HG02623 (cell line): Measurements from ENCODE around the gene DRAM1.
"Not testable (repeated sequence)": the region's sequence is repeated elsewhere in the genome, so short reads cannot be mapped to it uniquely, and the experiment has no call there.

Experiments
- ATAC-seq: cut with Tn5 transposase; IDR thresholded peaks from one replicate; pipeline ENCODE4 v1.9.1; 2021; ENCODE audit warnings: moderate library complexity; ENCODE audit not compliant: unreplicated experiment

The DRAM1 gene

DNA sequence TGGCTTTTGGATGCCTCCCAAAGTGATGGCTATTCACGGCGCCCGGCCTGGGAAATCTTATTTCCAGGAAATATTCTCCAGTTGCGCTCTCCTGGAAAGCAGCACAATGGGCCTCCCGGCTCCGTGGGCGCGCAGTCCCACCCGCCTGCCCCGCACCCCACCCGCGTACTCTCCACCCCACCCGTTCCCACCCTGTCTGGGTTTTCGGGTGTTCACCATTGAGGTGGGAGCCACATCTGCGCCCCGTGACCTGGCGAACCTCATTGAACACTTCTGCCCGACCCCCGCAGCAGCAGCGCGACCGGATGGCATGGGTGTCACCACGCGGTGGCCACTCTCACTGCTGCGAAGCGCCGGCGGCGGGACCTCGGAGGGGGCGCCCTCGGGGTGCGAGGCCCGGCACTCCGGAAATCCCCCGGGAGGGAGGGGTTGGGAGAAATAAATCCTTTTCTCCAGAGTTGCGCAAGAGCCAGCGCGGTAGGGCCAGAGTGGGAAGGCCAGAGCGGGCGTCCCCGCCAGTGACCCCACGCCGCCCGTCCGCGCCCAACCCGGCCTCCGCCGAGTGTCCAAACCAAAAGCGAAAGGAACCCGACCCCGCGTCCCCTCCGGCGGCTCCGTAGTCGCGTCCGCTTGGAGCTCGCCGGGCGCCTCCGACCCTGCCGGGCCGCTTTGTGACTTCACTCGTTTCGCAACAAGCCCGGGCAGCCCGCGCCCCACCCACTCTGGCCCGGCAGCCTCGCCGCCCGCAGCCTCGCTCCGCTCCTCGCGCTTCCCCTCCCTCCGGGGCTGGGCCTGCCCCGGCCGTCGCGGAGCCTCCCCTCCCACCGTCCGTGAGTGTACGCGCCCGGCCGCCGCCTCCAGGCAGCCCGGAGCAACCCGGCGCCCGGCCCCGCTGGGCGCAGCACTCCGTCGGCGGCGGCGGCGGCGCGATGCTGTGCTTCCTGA lies at the start of gene DRAM1:
Gene DRAM1 (plus strand): TSS at position 720 of the 945 bp plus-strand sequence. CDS start 210 bp downstream, at position 930.
- ATAC-seq, result peak; percentile 74

- ATAC-seq, result no peak
Measured at GRCh38 chr12:101828463-101829196, 48.8 kb upstream of the DRAM1 start.

GRCh38 chr12:101829639-101830366 lies 47.6 kb upstream of the DRAM1 start:
- no peak for ATAC-seq

DNA sequence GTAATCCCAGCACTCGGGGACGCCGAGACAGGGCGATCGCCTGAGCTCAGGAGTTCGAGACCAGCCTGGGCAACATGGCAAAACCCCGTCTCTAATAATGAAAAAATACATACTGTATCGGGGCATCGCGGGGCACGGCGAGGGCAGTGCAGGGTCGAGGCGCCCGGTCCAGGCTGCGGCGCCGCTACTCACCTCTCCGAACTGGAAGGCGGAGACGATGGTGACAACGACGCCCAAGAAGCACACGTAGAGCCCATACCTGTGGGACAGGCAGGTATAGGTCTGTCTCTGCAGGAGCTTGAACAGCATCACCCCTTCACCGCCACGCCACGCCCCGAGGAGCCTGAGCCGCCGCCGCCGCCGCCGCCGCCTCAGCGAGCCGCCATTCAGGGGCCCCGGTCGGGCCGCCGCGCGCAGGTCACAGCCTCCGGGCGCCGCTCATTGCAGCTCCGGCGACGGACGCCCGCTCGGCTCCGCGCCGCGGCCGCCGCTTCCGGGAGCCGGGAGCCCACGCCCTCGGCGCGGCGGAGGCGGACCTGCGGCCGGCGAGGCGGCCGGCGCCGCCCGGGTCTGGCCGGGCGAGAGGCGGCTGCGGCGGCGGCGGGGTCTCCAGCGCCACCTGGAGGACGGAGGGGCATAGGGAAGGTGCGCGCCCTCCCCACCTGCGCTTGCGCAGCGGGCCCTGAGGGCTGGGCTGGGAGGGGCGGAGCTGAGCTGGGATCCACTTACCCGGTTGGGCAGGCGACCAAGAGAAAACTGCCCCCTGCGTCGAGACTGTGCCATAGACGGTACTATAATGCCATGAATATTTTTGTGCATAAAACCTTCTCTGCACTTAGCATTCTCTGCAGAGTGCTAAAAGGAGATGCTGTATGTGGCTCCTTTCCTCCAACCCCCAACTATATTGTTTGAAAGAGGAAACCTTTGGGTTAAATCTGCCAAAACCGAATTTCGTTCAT lies 46.7 kb upstream of the DRAM1 start, which contains the start of gene GNPTAB:
Gene GNPTAB (minus strand): TSS at position 593 of the 959 bp plus-strand sequence. CDS start 284 bp downstream, at position 309.
- ATAC-seq, result peak; percentile 84

DNA sequence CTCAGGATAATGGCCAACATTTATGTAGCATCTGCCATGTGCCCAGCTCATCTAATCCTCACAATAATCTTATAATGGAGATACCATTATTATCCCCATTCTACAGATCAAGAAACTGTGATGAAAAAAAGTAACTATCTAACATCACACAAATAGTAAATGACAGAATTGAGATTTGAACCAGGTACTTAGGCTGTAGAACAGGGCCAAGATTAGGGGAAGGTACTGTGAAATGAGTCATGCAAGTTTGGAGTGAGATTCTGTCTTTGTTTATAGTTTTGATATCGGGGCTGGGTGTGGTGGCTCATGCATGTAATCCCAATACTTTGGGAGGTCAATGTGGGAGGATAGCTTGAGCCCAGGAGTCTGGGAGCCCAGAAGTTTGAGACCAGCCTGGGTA lies 45.4 kb upstream of the DRAM1 start:
- no peak for ATAC-seq

GRCh38 chr12:101838628-101839323 lies 38.6 kb upstream of the DRAM1 start:
- ATAC-seq, result no peak

- ATAC-seq, result no peak
Measured at GRCh38 chr12:101839324-101840283, 37.8 kb upstream of the DRAM1 start.

DNA sequence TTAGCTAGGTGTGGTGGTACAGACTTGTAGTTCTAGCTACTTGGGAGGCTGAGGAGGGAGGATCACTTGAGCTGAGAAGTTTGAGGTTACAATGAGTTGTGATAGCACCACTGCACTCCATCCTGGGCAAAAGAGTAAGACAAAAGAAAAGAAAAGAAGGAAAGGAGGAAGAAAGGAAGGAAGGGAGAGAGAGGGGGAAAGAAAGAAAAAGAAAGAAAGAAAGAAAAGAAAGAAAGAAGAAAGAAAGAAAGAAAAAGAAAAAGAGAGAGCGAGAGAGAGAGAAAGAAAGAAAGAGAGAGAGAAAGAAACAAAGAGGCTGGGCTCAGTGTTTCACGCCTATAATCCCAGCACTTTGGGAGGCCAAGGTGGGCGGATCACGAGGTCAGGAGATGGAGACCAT lies 36.3 kb upstream of the DRAM1 start:
- ATAC-seq, result no peak

- no peak for ATAC-seq
Measured at GRCh38 chr12:101845137-101845711, 32.2 kb upstream of the DRAM1 start.

- no peak for ATAC-seq
Measured at GRCh38 chr12:101847325-101847724, 30.1 kb upstream of the DRAM1 start.

DNA sequence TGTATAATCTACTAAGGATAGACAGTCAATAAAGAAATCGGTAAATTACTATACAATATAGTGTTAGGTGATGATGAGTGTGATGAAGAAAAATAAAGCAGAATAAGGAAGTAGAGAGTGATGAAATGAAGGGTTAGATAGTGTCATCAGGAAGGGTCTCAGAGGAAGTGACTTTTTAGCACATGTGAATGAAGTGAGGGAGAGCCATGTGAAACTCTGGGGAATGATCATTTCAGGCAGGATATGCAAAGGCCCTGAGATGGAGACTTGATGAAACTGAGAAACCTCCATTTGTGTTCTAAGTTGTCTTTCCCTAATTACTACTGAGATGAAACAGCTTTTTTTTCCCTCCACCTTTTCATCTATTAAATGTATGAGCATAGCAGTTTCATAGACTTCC lies 27.2 kb upstream of the DRAM1 start:
- no peak for ATAC-seq

DNA sequence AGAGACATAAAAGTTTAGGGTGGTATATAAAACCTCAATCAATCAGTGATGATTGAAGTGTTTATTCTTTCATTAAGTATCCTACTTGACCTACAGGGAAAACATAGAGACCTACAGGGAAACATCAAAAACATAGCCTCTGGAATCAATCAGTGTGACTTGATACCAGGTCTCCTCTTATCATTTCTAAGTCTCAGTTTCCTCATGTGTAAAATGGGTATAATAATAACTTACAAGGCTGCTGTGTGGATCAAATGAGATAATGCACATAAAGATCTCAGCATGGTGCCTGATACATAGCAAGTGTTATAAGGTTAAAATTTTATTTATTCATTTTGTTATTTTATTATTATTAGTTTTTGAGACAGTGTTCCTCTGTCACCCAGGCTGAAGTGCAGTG lies 24.4 kb upstream of the DRAM1 start:
- no peak for ATAC-seq

- peak; percentile 52 for ATAC-seq
Measured at GRCh38 chr12:101854747-101855146, 22.6 kb upstream of the DRAM1 start.

DNA sequence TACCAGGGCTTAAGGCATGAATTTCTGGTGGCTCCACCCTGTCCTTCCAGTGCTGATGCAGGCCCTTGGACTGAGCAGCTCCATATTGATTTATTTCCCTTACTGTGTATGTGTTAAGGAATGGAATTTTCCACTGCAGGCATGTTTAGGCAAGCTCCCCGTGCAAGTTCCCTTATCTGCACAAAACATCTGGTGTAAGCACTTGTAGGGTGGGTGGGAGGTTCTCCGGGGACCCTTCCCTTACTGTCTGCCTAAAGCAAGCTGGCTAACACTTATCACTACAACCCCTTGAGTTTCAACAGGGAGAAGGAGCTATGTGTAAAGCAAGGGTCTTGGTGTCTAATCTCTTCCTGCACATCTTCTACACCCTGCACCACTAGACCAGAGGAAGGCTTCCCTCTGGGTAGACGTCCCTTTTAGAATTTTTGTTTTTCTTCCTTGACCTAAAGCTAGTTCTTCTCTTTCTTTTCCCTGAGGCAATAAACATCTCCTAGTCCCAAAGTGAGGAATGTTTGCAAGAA lies 22.0 kb upstream of the DRAM1 start:
- no peak for ATAC-seq

DNA sequence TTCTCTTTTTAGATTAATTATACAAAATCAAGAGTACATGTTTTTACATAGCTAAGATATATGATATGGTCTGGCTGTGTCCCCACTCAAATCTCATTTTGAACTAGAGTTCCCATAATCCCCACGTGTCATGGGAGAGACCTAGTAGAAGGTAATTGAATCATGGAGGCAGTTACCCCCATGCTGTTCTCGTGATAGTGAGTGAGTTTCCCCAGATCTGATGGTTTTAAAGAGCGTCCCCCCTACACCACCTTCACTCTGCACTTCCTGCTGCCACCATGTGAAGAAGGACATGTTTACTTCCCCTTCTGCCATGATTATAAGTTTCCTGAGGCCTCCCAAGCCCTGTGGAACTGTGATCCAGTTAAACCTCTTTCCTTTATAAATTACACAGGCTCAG lies 21.4 kb upstream of the DRAM1 start:
- ATAC-seq, result no peak

- ATAC-seq, result not testable (repeated sequence)
Measured at GRCh38 chr12:101856614-101857013, 20.8 kb upstream of the DRAM1 start.

- ATAC-seq, result peak; percentile 30
Measured at GRCh38 chr12:101857043-101857558, 20.3 kb upstream of the DRAM1 start.
